RCC 7860 (cell line): Measurements from ENCODE around the gene PTX3.
A peak's percentile ranks its signal among the peaks of the same experiment; 100 is the strongest.

Experiments
- DNase-seq: peaks from one replicate; pipeline ENCODE4 v3.0.0-alpha.2; 2015; ENCODE audit warnings: low spot score
- FAIRE-seq: peaks from 2 replicates; lab custom pipeline; 2012; peaks lifted over from hg19 to GRCh38; lab: Jason Lieb, UNC

Gene PTX3

DNA sequence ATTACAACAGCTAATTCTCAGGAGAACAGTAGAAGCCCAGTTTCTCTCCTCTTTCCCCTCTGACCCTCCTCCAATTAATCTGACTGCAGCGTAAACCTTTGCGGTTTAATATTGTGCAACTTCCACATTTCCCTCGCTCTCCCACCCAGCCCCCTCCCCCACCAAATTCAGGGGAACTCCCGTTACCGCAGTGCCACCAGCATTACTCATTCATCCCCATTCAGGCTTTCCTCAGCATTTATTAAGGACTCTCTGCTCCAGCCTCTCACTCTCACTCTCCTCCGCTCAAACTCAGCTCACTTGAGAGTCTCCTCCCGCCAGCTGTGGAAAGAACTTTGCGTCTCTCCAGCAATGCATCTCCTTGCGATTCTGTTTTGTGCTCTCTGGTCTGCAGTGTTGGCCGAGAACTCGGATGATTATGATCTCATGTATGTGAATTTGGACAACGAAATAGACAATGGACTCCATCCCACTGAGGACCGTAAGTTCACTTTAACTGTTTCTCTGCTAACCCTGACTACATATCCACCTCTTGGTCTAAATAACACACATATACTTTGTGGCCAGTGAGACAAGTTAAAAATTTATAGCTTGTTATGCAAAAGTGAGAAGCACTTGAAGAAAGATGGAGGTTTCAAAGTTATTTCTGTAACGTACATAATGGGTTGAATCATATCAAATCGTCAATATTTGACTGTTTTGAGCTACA lies at the start of gene PTX3:
Gene PTX3, plus strand, starts transcription at position 268 of the 709 bp plus-strand sequence. Its CDS starts 84 bp downstream, at position 352.
- FAIRE-seq (peak; percentile 64), DNase-seq (peak; percentile 83)

DNA sequence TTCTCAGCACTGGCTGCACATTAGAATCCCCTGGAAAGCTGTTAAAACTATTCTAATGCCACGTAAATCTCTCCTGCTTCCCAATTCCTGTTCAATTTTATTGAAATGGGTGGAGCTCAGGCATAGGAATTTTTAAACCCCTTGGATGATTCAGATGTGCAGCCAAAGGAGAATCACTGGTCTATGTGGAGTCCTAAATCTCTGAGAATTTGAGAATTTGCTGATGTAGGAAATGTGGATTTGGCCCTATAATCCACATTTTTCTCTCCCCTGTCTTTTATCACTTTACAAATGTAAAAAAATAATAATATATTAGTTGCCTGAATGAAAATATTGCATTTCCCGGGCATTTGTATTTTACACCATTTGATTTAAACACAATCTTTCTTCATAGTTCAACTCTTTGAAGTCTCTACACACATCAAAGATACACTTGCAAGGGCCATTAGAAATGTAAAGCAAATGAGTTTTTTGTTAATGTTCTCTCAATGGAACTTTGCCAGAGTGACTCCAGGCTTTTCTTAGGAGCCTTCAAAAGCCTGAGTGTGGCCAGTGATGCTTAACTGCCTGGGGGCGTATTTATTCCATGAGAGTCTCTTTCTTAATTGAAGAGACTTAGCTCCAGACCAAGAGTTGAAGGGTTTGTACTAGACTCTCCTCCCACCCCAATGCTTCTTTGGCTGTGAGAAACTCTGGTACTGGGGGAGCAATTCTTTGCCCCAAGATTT lies 48.8 kb upstream of the PTX3 start:
- FAIRE-seq = no peak
- DNase-seq = no peak

DNA sequence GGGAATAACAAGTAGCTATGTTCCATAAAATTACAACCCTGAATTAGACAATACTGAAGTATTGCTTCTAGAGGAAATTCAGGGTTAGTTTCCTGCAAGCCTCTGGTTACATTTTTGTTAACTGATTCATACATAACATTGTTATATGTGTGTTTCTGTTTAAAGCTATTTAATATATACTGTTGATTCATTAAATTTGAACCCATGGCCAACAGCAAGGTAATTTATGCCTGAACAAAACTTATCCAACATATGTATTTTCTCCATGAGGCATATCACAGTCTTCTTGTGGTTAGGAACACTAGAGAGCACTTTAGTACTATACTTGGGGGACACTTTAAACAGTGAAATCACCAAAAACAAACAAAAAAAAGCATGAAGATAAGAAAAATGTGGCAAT lies 47.7 kb upstream of the PTX3 start:
- FAIRE-seq (no peak), DNase-seq (no peak)

DNA sequence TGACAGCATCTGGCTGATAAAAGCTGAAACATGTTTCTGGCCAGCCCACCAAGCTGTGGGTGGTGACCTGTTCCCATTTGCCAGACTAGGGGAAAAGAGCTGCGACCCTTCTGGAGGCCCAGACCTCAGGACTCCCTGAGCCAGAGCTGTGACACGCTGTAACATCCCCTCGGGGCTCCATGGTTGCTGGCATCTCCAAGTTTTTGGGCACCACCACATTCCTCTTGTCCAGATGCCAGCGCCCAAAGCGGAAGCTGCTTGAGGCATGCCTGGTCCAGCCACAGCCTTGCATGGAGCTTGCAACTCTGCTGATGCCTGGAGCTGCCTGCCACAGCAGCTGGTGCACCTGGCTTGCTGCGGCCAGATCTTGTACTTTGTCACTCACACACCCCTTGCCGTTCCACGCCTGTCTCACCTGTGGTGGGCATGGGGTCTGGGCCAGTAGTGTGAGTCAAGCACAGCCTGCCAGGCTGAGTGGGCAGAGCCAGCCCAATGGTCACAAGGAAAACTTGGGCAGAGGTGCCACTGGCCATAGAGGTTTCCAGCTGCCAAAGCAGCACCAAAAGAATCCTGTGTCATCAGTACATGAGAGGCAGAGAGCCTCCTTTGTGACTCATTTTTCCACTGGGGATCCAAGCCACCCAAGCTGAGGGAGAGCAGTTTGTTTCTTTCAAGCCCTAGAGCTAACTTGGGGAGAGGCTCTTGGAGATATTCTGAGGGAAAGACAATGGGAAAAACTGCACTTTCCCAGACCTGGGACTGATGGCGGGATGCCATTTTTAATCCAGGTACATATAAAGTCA lies 45.7 kb upstream of the PTX3 start:
- no peak for DNase-seq
- FAIRE-seq = no peak

DNA sequence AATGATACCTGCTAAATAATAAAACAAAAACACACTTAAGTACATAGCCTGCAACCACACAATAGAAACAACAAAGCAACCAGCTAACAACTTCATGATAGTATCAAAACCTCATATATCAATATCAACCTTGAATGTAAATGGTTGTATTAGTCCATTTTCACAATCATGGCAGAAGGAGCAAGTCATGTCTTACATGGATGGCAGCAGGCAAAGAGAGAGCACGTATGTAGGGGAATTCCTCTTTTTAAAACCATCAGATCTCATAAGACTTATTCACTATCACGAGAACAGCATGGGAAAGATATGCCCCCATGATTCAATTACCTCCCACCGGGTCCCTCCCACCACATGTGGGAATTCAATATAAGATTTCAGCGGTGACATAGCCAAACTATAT lies 44.5 kb upstream of the PTX3 start:
- DNase-seq = no peak
- no peak for FAIRE-seq

DNA sequence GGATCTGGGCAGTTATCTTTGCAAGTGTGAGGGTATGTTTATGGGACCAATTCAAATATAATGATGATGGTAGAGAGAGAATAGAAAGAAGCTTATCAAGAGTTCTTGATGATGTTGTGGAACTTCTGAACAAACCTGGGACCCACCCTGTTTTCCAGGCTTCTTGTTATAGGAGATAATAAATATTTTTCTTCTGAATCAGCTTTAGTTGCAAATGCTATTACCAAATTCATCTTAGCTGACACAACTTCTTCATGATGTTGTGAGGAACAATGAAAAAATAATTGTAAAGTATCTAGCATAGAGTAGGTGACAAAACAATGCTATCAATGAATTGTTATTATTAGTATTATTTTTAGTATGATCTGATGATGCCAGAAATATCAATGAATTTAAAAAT lies 43.5 kb upstream of the PTX3 start:
- FAIRE-seq = no peak
- no peak for DNase-seq

DNA sequence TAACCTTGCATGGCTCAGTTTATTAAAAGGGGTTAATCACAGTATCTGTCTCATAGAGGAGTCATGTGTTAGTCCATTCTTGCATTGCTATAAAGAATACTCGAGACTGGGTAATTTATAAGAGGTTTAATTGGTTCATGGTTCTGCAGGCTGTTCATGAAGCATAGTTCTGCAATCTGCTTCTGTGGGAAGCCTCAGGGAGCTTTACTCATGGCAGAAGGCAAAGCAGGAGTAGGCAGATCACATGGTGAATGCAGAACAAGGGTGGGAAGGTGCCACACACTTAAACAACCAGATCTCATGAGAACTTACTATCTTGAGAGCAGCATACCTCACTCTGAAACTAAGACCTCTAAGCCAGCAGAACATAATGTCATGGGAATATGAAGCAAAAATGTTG lies 42.2 kb upstream of the PTX3 start:
- no peak for FAIRE-seq

DNA sequence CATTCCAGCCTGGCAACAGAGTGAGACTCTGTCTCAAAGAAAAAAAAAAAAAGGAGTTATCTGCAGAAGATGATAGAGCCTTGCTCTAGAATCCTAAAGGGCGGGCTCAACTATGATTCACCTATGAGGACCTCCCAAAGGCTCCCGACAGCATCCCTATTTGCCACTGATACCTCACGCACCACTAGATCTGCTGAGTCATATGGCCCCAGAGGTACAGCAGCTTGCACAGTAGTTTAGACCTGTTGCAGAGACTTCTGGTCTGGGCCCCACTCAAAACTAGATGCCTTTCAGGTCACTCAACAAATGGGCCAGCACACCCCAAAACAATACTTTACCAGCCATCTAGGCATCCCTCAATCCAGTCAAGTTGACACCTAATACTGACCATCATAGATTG lies 38.1 kb upstream of the PTX3 start:
- DNase-seq (peak; percentile 36), FAIRE-seq (no peak)

More for the DNA sequence above, 42.2 kb upstream of the PTX3 start:
- DNase-seq = no peak

DNA sequence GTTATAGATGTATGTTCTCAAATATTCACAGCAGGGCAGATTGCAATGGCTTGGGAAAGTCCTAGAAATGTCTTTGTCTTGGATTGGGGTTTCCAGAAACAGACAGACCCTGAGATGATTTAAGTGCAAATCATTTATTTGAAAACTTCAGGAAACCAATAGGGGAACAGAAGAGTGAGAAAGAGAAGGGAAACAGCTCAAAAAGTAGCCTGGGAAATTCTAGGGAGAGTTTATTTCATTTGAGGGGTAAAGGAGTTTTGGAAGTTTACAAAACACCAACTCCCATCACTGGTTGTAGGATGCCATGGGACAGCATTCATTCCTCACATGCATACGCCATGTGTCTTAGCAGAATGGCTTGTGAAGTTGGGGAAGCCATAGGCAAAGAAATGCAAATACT lies 32.3 kb upstream of the PTX3 start:
- no peak for FAIRE-seq

DNA sequence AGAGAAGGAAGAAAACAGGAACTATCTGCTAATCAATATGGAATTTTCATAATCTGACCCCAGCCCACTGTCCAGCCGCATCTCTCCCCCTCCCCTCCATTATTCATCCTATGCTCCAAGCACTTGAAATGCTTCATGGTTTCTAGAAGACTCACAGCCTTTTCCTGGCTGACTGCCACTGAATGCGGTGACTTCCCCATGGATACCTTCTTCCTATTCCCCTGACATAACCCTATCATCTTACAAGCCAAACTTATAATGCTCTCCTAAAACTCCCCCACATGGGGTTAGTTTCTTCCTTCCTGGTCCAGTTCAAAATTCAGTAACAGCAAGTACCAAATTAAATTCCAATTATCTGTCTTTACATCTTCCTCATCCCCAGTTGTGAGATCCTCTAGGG lies 31.2 kb upstream of the PTX3 start:
- DNase-seq (peak; percentile 24), FAIRE-seq (no peak)

More for the DNA sequence above, 32.3 kb upstream of the PTX3 start:
- DNase-seq = no peak

DNA sequence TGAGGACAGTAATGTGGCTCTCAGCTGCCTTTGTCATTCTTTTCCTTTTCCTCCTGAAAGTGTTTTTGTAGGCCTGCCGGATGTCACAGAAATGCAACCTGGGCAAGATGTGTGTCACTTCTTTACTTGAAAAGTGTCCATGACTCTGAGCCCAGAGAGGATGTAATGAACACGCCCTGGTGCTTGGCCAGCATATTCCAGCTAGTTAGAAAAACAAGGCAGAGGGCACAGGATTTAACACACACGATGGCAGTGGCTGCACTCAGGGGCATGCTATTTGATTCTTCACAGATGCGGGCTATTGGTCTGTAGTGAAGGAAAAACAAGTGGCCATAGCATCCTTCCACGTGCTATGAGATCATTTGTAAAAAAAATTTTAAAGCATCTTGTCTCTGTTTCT lies 30.3 kb upstream of the PTX3 start:
- DNase-seq (no peak), FAIRE-seq (no peak)

DNA sequence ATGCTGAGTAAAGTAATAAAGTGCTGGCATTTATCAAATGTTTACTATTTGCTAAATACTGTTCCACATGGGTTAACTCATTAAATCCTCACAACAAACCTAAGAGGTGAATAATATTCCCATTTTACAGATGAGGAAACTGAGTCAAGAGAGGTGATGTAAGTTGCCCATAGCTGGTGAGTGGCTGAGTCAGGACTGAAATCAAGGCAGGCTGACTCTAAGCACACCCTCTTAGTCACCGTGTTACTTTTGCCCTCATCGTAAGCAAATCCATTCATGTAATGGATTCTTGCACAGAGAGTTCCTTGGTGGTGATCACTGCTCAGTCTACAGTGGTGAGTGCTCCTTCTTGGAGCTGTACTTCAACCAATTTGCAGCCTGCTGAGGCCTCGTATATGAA lies 28.9 kb upstream of the PTX3 start:
- no peak for FAIRE-seq
- no peak for DNase-seq

DNA sequence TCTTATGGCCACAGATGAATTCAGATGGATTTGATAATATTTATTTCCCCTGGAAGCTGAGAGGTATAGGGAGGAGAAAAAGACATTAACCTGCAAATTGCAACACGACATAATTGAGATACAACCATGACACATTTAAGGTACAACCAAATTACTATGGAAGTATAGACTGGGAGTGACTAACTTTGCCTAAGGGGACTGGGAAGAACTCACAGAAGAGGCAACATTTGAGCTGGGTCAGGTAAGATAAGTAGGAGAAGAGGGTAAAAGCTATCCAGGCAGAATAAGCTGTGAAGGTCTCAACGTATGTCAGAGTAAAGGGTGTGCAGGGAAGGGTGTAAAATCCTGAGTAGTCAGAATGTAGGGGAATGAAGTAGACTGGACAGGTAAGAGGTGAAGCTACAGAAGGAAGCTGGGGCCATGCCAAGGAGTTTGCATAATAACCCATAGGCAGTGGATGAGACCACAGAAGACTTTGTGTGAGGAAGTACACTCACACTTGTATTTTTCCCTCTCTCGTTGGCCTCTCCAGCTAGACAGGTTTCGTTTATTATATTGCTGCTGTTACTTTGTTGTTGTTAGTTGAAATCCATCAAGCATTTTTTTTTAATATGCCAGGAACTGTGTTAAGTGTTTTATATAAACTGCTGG lies 28.0 kb upstream of the PTX3 start:
- DNase-seq (no peak), FAIRE-seq (no peak)

DNA sequence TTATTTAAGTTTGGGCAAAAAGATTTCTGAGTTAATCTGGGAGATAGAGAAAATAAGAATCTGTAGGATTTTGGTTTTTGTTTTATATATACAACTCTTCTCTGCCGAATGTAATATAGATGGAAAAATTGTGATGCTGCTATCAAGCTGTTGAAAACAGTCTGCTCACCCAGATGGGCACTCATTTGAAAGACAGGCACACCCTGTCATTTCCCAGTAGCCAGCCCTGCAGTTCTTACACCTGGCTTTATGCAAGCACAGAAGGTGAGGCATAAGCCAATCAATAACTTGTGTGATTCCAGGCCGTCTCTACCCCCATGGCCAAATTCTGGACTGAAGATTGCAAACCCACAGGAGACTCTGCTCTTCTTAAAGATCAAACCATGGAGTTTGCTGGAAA lies 27.1 kb upstream of the PTX3 start:
- FAIRE-seq = no peak

DNA sequence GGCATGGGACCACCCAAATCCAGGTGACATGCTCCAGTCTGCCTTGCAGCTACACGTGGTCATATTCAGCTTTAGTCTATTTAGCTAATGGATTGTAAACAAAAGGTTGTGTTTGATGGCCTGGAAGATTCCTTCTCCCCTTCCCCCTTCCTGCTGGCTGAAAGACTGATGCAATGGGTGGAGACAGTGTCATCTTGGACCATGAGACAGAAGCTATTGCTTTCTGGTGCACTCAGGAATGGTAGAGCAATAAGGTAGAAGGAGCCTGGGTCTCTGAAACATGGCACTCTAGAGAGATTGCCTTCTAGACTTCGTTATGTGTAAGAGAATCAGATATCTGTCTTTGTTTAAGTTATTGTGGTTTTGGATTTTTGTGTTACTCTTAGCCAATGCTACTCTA lies 25.7 kb upstream of the PTX3 start:
- DNase-seq (no peak), FAIRE-seq (no peak)

More for the DNA sequence above, 27.1 kb upstream of the PTX3 start:
- no peak for DNase-seq

DNA sequence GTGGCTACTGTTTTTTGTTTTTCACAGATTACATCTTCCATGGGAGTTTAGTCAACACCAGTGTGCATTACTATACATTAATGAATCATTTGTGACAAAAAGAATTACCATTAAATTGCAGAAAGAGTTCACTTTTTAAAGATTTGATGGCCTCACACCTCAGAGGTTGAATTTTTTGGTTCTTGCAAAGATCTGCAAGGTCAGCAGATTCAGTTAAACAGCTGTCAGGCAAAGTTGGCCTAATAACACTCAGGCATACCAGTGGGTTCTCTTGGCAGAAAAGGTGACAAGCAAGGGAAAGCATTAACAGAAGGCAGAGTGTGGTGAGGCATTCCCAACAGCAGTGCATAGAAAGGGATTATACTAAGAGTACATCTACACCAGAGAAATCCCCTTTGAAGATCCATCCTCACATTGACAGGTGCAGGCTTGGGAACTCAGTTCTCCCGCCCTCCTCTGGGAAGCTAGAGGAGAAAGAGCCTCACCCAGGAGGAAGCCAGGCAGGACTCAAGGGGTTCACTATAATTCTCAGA lies 24.3 kb upstream of the PTX3 start:
- FAIRE-seq (no peak), DNase-seq (no peak)

DNA sequence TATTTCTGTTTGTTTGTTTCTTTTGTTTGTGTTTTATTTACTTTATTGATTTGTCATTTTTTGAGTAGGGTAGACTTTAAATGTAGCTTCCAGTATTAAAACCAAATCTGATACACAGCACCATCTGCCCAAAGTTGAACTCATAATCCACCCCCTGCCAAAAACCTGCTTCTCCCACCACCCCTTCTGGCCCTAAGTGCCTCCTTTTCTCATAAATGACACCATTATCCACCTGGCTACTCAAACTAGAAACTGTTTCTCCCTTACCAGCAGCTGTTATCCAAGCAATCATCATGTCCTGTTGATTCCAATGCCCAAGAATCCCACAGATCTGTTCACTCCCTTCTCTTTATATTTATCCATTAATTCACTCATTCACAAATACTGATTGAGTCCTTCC lies 21.8 kb upstream of the PTX3 start:
- FAIRE-seq (no peak), DNase-seq (no peak)

DNA sequence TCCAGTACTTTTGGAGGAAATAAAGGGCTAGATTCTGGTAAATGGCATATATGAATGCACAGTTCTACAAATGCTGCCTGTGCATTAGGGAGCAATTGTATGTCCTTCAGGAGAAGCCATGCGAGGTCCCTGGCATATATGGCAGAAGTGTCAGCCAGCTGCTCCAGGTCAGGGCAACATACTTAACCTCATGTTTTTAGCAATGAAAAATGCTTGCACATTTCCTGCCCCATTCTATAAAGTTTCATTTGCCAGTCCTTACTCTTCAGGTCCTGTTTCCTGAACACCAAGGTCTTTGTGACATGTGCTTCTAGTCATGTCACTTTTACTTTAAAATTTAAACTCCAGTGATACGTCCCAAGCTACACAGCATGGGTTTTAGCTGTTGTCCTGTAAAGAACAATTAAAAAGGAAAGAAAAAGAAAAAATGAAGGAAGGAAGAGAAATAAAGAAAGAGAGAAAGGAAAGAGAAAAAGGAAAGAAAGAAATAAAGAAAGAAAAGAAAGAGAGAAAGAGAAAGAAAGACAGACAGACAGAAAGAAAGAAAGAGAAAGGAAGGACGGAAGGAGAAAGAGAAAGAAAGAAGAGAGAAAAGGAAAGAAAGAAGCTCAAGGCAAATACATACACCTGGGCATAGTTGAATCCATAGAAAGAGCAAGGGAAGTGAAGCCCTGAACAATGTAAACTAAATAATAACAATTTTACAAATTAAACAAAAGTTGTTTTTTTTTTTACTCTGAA lies 20.1 kb upstream of the PTX3 start:
- DNase-seq (no peak), FAIRE-seq (no peak)

DNA sequence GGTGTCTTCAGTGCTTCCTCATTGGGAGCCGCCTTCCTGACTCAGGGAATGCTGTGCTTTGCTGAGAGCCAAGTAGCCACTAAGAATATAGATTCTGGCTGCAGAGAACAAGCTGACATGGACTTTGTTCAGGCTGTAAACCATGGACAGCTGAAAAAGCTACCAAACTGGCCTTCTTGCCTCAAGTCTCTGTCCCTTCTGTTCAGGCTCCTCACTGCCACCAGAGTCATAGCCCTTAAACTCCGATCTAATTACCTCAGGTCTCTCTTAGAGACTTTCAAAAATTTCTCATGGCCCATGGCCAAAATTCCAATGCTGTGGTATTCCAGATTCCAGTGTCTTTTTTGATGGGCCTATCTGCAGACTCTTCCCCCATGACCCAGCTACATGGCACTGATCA lies 19.4 kb upstream of the PTX3 start:
- peak; percentile 66 for DNase-seq
- FAIRE-seq = no peak

DNA sequence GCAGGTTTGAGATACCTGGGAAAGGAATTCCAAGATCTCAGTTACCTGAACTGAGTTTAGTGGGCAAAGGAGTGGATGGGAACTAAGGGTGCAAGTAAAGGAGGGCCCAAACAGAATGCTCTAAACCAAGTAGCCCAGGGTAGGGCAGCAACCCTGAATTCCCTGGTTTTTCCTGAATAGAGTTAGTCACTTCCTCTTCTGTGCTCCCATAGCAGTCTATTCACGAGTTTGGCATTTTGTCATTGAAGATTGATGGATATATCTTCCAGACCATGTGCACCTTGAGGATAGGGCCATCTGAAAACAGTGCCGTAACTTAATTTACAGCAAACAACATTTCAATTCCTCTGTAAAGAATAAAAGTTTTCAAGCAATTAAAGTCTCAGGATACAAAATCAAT lies 18.5 kb upstream of the PTX3 start:
- FAIRE-seq (no peak), DNase-seq (peak; percentile 43)
